ENCODE data around the gene MYO3A. TPM values are rescaled to one million over a fixed set of nuclear protein-coding genes. Genes with fewer than 3 reads are reported as not detected.

Gene MYO3A
- total RNA-seq, 1 experiment from 2014 or later, result 0.14 TPM

DNA sequence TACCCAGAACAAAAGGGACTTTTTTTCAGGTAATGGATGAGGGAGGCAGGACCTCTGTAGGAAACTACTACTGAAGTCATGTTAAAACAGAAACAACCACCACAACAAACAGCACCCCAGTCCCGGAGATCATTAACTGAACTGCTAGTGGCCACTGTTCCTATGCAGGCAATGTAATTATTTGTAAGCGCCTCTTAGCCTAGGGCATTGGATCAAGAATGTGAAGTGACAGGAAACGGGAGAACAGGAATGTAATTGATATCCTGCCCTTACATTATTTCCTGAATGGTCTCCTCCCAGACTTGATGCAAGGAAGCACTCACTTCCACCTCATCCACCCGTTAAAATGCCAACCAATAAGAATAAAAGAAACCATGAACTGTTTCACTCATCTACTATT lies 265.8 kb downstream of the MYO3A start:
- Mint-ChIP-seq H3K36me3 (ENCODE audit: insufficient read depth, unreplicated experiment) (no peaks in the 10 kb centered on the region), H3K4me3 (ENCODE audit: low read depth, unreplicated experiment) (no peak overlapping the region), H3K9me3 (ENCODE audit: low read depth, unreplicated experiment) (no peaks in the 10 kb centered on the region), H3K27ac (ENCODE audit: unreplicated experiment) (no peak overlapping the region), H3K4me1 (ENCODE audit: low read depth, unreplicated experiment) (no peaks in the 10 kb centered on the region), H3K27me3 (ENCODE audit: unreplicated experiment) (no peaks in the 10 kb centered on the region)
- intact Hi-C loops (cut with micrococcal nuclease; ENCODE audit: unreplicated experiment), result no loop called here
- TF ChIP-seq, protein P1, sequence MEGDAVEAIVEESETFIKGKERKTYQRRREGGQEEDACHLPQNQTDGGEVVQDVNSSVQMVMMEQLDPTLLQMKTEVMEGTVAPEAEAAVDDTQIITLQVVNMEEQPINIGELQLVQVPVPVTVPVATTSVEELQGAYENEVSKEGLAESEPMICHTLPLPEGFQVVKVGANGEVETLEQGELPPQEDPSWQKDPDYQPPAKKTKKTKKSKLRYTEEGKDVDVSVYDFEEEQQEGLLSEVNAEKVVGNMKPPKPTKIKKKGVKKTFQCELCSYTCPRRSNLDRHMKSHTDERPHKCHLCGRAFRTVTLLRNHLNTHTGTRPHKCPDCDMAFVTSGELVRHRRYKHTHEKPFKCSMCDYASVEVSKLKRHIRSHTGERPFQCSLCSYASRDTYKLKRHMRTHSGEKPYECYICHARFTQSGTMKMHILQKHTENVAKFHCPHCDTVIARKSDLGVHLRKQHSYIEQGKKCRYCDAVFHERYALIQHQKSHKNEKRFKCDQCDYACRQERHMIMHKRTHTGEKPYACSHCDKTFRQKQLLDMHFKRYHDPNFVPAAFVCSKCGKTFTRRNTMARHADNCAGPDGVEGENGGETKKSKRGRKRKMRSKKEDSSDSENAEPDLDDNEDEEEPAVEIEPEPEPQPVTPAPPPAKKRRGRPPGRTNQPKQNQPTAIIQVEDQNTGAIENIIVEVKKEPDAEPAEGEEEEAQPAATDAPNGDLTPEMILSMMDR (IDR thresholded peaks at IDR 0.05; ENCODE audit: unreplicated experiment), result no peak
- no TSS peak for BruUV-seq (replicated peaks)
- DNase-seq, result no peak
- CTCF ChIA-PET, result no interaction called here

DNA sequence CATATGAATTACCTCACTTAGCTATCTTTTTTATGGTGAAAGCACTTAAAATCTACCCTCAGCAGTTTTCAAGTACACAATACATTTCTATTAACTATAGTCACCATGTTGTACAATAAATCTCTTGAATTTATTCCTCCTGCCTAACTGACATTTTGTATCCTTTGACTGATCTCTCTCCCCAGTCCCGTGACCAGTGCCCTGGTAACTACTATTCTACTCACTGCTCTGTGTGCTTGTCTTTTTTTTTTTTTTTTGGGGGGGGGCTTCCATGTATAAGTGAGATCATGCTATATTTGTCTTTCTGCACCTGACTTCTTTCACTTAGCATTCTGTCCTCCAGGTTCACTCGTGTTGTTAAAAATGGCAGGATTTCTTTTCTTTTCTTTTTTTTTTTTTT lies 271.2 kb downstream of the MYO3A start:
- no peaks in the 10 kb centered on the region for H3K27me3 Mint-ChIP-seq (ENCODE audit: unreplicated experiment)
- H3K36me3 Mint-ChIP-seq (ENCODE audit: insufficient read depth, unreplicated experiment), result no peaks in the 10 kb centered on the region
- H3K4me1 Mint-ChIP-seq (ENCODE audit: low read depth, unreplicated experiment), result no peaks in the 10 kb centered on the region
- DNase-seq, result no peak
- no peaks in the 10 kb centered on the region for H3K9me3 Mint-ChIP-seq (ENCODE audit: low read depth, unreplicated experiment)
- H3K27ac Mint-ChIP-seq (ENCODE audit: unreplicated experiment), result no peak overlapping the region
- TF ChIP-seq, protein P1 (IDR thresholded peaks at IDR 0.05; ENCODE audit: unreplicated experiment), result no peak
- no peak overlapping the region for H3K4me3 Mint-ChIP-seq (ENCODE audit: low read depth, unreplicated experiment)
- CTCF ChIA-PET, result no interaction called here
- intact Hi-C loops (cut with micrococcal nuclease; ENCODE audit: unreplicated experiment), result no loop called here
- no TSS peak for BruUV-seq (replicated peaks)

DNA sequence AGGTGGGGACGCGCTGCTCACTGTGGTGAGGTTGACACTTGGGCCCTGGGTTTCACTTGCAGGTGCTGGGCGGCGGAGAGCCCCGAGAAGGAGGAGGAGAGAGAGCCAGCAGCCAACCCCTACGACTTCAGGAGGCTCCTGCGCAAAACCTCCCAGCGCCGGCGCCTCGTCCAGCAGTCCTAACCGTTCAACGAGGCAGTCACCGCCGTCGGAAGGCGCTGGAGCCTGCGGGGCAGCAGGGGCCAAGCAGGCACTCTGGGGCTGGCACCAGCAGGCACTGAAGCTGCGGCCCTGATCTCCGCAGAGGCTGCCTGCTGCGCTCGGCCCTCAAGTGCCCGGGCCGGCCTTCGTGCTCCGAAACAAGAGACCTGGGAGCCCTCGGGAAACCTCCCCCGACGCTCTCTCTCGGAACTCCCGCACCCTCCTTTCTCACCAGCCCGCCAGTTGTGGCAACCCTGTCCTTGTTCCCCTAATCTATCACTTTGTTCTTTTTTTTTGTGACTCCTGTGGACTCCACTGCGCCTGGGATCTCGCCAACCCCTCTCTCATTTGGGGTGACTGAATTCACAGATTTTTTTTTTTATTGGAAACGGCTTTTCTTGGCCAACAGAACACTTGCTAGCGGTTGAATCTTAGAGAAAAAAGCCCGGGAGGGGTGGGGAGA lies 277.9 kb downstream of the MYO3A start:
- H3K27me3 Mint-ChIP-seq (ENCODE audit: unreplicated experiment), result peaks cover 32% of the 10 kb centered on the region
- no peaks in the 10 kb centered on the region for H3K36me3 Mint-ChIP-seq (ENCODE audit: insufficient read depth, unreplicated experiment)
- no peak overlapping the region for H3K27ac Mint-ChIP-seq (ENCODE audit: unreplicated experiment)
- H3K9me3 Mint-ChIP-seq (ENCODE audit: low read depth, unreplicated experiment), result no peaks in the 10 kb centered on the region
- H3K4me3 Mint-ChIP-seq (ENCODE audit: low read depth, unreplicated experiment), result no peak overlapping the region
- CTCF ChIA-PET, result interaction anchor here (0.7 kb wide), 1 partner anchor 429 kb away, joined by 3 read pairs; no protein-coding TSS in a partner anchor
- no peaks in the 10 kb centered on the region for H3K4me1 Mint-ChIP-seq (ENCODE audit: low read depth, unreplicated experiment)
- TF ChIP-seq, protein P1 (IDR thresholded peaks at IDR 0.05; ENCODE audit: unreplicated experiment), result no peak
- DNase-seq, result no peak
- BruUV-seq (replicated peaks), result no TSS peak
- intact Hi-C loops (cut with micrococcal nuclease; ENCODE audit: unreplicated experiment), result no loop called here

DNA sequence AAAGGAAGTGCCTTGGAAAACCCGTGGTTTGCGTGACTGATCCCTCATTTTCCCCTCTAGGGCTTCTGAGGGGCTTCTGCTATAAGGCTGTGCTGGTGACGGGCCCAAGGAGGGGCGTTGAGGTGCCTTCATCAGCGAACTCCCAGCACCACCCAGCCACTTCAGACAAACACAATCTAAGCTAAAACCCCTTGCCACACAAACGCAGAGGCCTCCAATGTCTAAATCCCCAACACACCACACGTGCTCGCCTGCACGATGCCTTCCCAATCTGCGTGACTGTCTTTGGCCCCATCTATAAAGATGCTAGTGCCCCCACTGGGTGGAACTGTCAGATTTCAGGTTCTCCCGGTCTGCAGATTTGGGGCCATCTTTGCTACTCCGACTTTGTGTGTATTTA lies 278.5 kb downstream of the MYO3A start:
- no peak for DNase-seq
- intact Hi-C loops (cut with micrococcal nuclease; ENCODE audit: unreplicated experiment), result no loop called here
- Mint-ChIP-seq H3K4me1 (ENCODE audit: low read depth, unreplicated experiment) (no peaks in the 10 kb centered on the region), H3K27ac (ENCODE audit: unreplicated experiment) (no peak overlapping the region), H3K9me3 (ENCODE audit: low read depth, unreplicated experiment) (no peaks in the 10 kb centered on the region), H3K4me3 (ENCODE audit: low read depth, unreplicated experiment) (no peak overlapping the region), H3K36me3 (ENCODE audit: insufficient read depth, unreplicated experiment) (no peaks in the 10 kb centered on the region), H3K27me3 (ENCODE audit: unreplicated experiment) (peaks cover 34% of the 10 kb centered on the region)
- CTCF ChIA-PET, result interaction anchor here (0.7 kb wide), 1 partner anchor 429 kb away, joined by 3 read pairs; no protein-coding TSS in a partner anchor
- TF ChIP-seq, protein P1 (IDR thresholded peaks at IDR 0.05; ENCODE audit: unreplicated experiment), result no peak
- no TSS peak for BruUV-seq (replicated peaks)

All from Calu3 (cell line).